Measurements from ENCODE around the gene BCAN. TPM values are rescaled to one million over a fixed set of nuclear protein-coding genes. Genes with fewer than 3 reads are reported as not detected.

The BCAN gene
- total and polyA plus RNA-seq, 2 of the 8 experiments (the other 6 are each of a cell fraction or from before 2014, with no cell fraction given), result 4.5 to 24.0 TPM

GRCh38 chr1:156667610-156667967, 25.7 kb downstream of the BCAN start (continued):
- TF ChIP-seq KDM1A (IDR thresholded peaks at IDR 0.05; ENCODE audit: borderline replicate concordance, low read length), result no peak
- no peak for TF ChIP-seq CHD2 (IDR thresholded peaks at IDR 0.05; ENCODE audit: low read length)
- TF ChIP-seq ATF3 (IDR thresholded peaks at IDR 0.05; ENCODE audit: insufficient read depth, low read depth, low read length), result no peak
- TF ChIP-seq NANOG (IDR thresholded peaks at IDR 0.05; ENCODE audit: insufficient read depth, low read depth, low read length, poor library complexity, severe bottlenecking), result no peak
- TF ChIP-seq SRF (IDR thresholded peaks at IDR 0.05; ENCODE audit: low read depth, low read length), result no peak

All from H1 (cell line).